HG03575 (cell line): ENCODE results near the gene MROH2B.

Experiments
- ATAC-seq: cut with Tn5 transposase; IDR thresholded peaks from one replicate; pipeline ENCODE4 v1.9.1; 2021; ENCODE audit not compliant: unreplicated experiment, insufficient number of reproducible peaks, low FRiP score; ENCODE audit errors: extremely low read depth

MROH2B gene

GRCh38 chr5:40983781-40984180 is 87.4 kb downstream of the MROH2B start:
- no peak for ATAC-seq

GRCh38 chr5:40981420-40981819 is 89.7 kb downstream of the MROH2B start:
- no peak for ATAC-seq

DNA sequence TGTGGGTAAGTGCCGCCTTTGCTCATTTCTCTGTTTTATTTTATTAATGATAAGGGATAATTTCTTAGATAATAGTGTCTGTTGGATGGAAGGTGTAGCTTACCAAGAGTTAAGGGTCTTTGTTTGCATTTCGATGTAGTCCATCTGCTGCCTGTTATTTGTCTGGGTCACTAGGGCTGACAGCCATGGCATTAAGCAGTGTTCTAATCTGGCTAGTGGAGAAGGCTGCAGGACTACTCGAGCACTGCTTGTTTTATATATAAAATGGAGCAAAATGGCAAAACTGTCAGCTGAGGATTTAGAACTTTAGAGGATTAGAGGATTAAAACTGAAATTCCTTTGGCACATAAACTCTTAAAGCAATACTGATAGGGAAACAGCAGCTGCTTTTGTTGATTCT is 94.3 kb downstream of the MROH2B start:
- no peak for ATAC-seq

- ATAC-seq: no peak
These were observed 95.1 kb downstream of the MROH2B start for GRCh38 chr5:40976041-40976440.

DNA sequence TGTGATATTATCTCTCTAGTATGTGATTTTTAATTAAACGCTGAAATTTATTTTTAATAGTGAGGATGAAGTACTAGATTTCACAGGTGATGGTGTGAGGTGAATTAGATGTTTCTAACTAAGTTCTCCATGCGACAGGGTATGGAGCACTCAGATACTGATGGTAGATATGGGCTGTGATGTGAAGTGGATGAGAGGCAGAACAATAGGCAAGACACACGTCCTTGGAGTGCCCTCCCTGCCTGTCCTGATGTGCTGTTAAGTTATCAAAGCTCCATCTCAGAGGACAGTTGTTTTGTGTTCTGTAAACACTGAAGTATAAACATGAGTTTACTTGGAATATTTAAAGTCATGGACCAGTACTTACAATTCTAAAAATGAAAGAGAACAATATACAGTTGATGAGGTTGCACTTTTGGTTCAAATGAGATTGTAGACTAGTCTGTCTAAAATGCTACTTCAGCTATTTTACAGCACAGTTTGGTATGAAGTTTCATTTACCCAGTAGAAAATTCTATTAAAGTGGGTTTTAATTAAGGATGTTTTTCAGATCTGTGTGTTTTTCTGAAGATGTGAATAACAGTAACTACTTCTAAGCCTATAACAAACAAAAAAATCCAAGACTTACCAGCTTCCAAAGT is 97.7 kb downstream of the MROH2B start:
- no peak for ATAC-seq

- ATAC-seq: no peak
These were observed 98.7 kb downstream of the MROH2B start for GRCh38 chr5:40972434-40972833.

DNA sequence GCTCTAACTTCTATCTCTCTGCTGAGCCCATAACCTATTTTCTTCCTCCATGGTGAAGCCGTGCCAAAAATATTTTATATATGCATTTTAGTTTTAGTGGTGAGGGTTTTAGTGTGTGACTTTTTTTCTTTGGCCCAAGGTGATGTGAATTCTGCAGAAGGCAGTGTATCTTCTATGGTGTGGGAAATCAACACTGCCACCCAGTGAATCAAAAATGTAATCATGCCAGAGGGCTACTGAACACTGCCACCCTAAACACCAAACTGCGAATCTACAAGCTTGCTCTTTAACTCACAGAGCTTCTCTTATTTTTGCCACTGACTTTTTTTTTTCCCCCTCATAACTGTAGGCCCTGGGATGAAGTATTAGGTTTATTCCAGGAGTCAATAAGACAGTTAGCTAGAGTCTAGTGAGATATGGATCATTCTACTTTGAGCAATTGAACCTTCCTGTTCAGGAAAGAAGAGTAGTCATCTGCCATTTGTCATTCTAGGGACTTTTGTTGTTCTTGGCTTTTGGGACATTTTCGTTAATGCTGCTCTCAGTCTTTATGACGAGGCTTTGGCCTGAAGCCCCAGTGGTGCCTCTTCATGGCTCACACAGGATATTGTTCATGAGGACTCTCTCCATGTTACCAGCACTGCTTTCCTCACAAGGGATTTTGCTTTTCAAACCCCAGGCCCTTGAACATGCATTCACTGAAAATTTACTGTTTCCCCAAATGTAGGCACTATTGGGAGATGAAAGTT is 108.8 kb downstream of the MROH2B start:
- ATAC-seq: no peak

GRCh38 chr5:40960037-40960436 is 111.1 kb downstream of the MROH2B start:
- no peak for ATAC-seq

DNA sequence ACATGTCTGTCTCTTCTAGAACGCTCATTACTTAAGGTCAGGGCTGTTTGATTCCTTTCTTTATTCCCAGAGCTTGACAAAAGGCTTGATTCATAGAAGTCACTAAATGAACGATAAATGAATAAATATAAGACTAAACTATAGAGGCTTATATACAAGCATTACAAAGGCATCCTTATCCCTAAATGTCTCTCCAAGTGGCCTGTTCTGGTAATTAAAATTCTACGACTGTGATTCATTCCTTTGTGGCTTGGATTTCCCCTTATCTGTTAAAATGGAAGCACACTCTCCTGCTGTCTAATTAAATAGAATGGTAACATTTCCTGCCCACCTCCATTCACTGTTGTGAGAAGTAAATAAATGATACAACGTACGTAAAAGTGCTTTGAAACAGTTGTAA is 112.3 kb downstream of the MROH2B start:
- ATAC-seq: no peak

- no peak for ATAC-seq
These were observed 114.1 kb downstream of the MROH2B start for GRCh38 chr5:40957048-40957447.

DNA sequence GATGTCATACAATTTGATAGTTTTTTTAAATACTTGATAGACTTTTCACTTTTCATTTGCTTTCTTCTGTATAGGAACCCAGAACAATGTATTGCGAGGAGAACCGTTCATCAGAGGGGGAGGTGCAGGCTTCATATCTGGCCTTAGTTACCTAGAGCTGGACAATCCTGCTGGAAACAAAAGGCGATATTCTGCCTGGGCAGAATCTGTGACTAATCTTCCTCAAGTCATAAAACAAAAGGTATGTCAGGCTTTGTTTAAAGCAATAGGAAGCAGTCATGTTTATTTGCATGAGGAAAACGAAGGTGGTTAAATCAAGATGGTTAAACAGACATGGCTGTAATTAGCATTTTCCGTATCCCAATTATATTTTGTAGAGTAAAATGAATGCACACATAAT is 115.8 kb downstream of the MROH2B start:
- ATAC-seq: no peak
